Tibial nerve (tissue), 4 donors: ENCODE results near the gene FOXL2NB. TPM values are rescaled to one million over a fixed set of nuclear protein-coding genes. Genes with fewer than 3 reads are reported as not detected.

ENCODE experiments used
- DNase-seq, 2 donors: peaks; one replicate each; pipeline ENCODE4 v3.0.0-alpha.2; 2019; ENCODE audit warnings: low spot score in 2 of 2
- H3K27ac ChIP-seq, 4 donors: fragments of 200-600 bp; sonication (generic) in 3 of 4; one replicate each; pipeline ENCODE4 v1.5.1; 2017 to 2019; ENCODE audit warnings: mild to moderate bottlenecking in 1 of 4
- H3K27me3 ChIP-seq, 2 donors: fragments of 200-600 bp; sonication (generic) in 1 of 2; one replicate each; pipeline versions ENCODE4 v1.5.1 to v1.6.0; 2017 to 2019
- H3K36me3 ChIP-seq, 3 donors: fragments of 200-600 bp; sonication (generic); one replicate each; pipeline ENCODE4 v1.5.1; 2018 to 2019
- H3K4me1 ChIP-seq, 4 donors: fragments of 200-600 bp; sonication (generic) in 3 of 4; one replicate each; pipeline ENCODE4 v1.5.1; 2017 to 2019
- H3K4me3 ChIP-seq, 4 donors: fragments of 200-600 bp; sonication (generic) in 3 of 4; one replicate each; pipeline ENCODE4 v1.5.1; 2017 to 2019; ENCODE audit warnings: mild to moderate bottlenecking in 1 of 4, moderate library complexity in 1 of 4
- H3K9me3 ChIP-seq, 4 donors: fragments of 200-600 bp; sonication (generic) in 3 of 4; one replicate each; pipeline ENCODE4 v1.5.1; 2017 to 2019
- EP300 ChIP-seq, 2 donors: sonication (generic); formaldehyde crosslinking; IDR thresholded peaks; one replicate each; pipeline ENCODE4 v1.6.1; 2017; ENCODE audit warnings: antibody characterized with exemption in 2 of 2, mild to moderate bottlenecking in 1 of 2
- POLR2A ChIP-seq, 2 donors: fragments of 450-650 bp; IDR thresholded peaks; one replicate each; pipeline ENCODE4 v1.6.1; 2017; ENCODE audit warnings: antibody characterized with exemption in 2 of 2, mild to moderate bottlenecking in 2 of 2, moderate library complexity in 2 of 2
- WGBS, 2 donors: methylation state at CpG; one replicate each; pipeline ENCODE4 v1.1.5; 2018; 5-methylcytosine and 5-hydroxymethylcytosine counted together
- total RNA-seq, 4 donors: library from RNA; depleted of rRNA; stranded (reverse); fragments of >200 nt; gene quantifications; one replicate each; pipeline ENCODE4 v1.1.0, GENCODE V29; 2016
- TF ChIP-seq, protein P1 (sequence below), 5 experiments: fragments of 200-600 bp in 3 of 5; fragments of 450-650 bp in 2 of 5; sonication (generic) in 3 of 5; IDR thresholded peaks; one replicate each; pipeline ENCODE4 v1.5.1; 2016 to 2019; ENCODE audit warnings: antibody characterized with exemption in 5 of 5, mild to moderate bottlenecking in 3 of 5, moderate library complexity in 2 of 5

The FOXL2NB gene
- total RNA-seq, 4 donors from 2014 or later, result not detected

DNA sequence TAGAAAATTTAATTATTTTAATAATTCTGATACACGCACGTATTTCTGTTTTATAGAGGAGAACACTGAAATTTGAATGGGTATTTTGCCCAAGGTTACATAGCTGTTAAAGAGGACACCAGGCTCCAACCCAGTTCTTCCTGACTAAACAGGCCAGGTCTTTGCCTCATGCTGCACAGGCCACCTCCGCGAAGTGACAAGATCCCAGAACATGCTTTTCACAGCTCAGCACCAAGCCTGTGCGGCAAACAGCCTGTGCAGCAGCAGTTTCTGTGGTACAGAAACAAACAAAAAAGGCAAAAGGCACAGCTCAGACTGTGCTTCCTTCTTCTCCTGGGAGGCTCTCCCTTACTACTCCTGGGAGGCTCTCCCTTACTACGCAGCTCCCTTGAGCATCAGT lies 6.6 kb upstream of the FOXL2NB start:
- peaks cover 7 to 100% of the 10 kb centered on the region in 2 donors for H3K27me3 ChIP-seq
- H3K4me1 ChIP-seq, result peaks cover 0 to 68% (median 46%) of the 10 kb centered on the region in 4 donors

DNA sequence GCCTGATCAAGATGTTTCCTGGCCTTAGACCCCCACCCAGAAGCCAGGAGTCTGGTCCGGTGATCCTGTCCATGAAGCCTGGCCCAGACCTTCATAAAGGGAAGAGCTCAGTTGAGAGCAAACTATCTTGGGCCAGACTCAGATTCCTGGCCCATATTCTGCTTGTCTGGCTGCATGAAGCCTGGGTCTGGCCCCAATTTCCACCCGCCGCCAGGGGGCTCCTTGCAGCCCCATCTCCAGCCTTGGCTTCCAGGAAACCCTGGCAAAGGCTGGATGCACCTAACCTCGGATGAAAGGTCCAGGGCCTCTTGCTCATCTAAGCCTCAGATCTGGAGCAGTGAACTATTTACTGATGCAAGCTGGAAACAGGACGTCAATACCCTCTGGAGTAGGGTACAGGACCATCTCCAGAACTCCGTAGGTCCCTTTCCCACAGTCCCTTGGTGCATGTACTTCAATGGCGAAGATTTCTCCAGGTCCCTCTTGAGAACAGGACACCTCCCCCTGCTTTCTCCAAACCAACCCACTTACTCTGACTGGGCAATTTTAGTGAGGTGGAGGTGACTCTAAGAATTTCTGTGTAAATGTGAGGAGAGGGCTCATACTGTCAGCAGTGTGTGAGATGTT lies 5.6 kb upstream of the FOXL2NB start:
- H3K4me1 ChIP-seq, result peaks cover 0 to 70% (median 44%) of the 10 kb centered on the region in 4 donors
- WGBS, 2 donors, result 61 to 63% methylated on average over 7 of the region's 7 CpGs

More for the DNA sequence above, 6.6 kb upstream of the FOXL2NB start:
- Histone ChIP-seq H3K9me3 (no peaks in the 10 kb centered on the region), H3K4me3 (no peak overlapping the region), H3K36me3 (no peaks in the 10 kb centered on the region), H3K27ac (no peak overlapping the region)
- WGBS, 2 donors, result 63 to 72% methylated on average over 6 of the region's 6 CpGs
- TF ChIP-seq POLR2A (IDR thresholded peaks at IDR 0.05), result no peak
- TF ChIP-seq, protein P1, sequence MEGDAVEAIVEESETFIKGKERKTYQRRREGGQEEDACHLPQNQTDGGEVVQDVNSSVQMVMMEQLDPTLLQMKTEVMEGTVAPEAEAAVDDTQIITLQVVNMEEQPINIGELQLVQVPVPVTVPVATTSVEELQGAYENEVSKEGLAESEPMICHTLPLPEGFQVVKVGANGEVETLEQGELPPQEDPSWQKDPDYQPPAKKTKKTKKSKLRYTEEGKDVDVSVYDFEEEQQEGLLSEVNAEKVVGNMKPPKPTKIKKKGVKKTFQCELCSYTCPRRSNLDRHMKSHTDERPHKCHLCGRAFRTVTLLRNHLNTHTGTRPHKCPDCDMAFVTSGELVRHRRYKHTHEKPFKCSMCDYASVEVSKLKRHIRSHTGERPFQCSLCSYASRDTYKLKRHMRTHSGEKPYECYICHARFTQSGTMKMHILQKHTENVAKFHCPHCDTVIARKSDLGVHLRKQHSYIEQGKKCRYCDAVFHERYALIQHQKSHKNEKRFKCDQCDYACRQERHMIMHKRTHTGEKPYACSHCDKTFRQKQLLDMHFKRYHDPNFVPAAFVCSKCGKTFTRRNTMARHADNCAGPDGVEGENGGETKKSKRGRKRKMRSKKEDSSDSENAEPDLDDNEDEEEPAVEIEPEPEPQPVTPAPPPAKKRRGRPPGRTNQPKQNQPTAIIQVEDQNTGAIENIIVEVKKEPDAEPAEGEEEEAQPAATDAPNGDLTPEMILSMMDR (IDR thresholded peaks at IDR 0.05), result no peak
- TF ChIP-seq EP300 (IDR thresholded peaks at IDR 0.05), result no peak
- no peak for DNase-seq

DNA sequence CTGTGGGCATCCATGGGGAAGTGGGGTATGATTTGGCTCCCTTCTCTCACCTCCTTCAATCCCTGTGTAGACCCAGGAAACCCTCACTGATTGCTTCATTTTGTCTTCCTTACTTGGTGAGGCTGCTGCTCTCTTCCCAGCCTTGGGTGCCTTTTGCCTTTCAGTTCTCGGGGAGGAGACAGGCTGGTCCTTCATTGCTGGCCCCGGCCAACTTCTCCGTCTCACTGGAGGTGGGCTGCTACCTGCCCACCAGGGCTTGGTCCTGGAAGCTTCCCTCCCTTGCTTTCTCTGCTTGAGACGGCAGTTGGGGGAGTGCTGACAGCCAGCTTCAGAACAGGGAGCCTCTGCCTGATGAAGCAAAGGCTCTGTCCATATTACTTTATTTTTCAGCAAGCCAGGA lies 4.7 kb upstream of the FOXL2NB start:
- TF ChIP-seq POLR2A (IDR thresholded peaks at IDR 0.05) (no peak), EP300 (IDR thresholded peaks at IDR 0.05) (no peak)
- TF ChIP-seq, protein P1 (IDR thresholded peaks at IDR 0.05), result no peak
- H3K36me3 ChIP-seq, result no peaks in the 10 kb centered on the region
- DNase-seq, result no peak
- H3K4me3 ChIP-seq, result no peak overlapping the region
- peaks cover 7 to 99% of the 10 kb centered on the region in 2 donors for H3K27me3 ChIP-seq
- H3K9me3 ChIP-seq, result no peaks in the 10 kb centered on the region
- peaks cover 0 to 70% (median 44%) of the 10 kb centered on the region in 4 donors for H3K4me1 ChIP-seq
- WGBS, 2 donors, result 57 to 77% methylated on average over 4 of the region's 4 CpGs
- H3K27ac ChIP-seq, result no peak overlapping the region

More for the DNA sequence above, 5.6 kb upstream of the FOXL2NB start:
- H3K27me3 ChIP-seq, result peaks cover 7 to 99% of the 10 kb centered on the region in 2 donors
- no peaks in the 10 kb centered on the region for H3K36me3 ChIP-seq
- TF ChIP-seq EP300 (IDR thresholded peaks at IDR 0.05), result no peak
- TF ChIP-seq POLR2A (IDR thresholded peaks at IDR 0.05), result no peak
- TF ChIP-seq, protein P1 (IDR thresholded peaks at IDR 0.05), result peak in 1 of 5 experiments; percentile 17
- H3K4me3 ChIP-seq, result no peak overlapping the region
- no peaks in the 10 kb centered on the region for H3K9me3 ChIP-seq
- no peak for DNase-seq
- no peak overlapping the region for H3K27ac ChIP-seq

DNA sequence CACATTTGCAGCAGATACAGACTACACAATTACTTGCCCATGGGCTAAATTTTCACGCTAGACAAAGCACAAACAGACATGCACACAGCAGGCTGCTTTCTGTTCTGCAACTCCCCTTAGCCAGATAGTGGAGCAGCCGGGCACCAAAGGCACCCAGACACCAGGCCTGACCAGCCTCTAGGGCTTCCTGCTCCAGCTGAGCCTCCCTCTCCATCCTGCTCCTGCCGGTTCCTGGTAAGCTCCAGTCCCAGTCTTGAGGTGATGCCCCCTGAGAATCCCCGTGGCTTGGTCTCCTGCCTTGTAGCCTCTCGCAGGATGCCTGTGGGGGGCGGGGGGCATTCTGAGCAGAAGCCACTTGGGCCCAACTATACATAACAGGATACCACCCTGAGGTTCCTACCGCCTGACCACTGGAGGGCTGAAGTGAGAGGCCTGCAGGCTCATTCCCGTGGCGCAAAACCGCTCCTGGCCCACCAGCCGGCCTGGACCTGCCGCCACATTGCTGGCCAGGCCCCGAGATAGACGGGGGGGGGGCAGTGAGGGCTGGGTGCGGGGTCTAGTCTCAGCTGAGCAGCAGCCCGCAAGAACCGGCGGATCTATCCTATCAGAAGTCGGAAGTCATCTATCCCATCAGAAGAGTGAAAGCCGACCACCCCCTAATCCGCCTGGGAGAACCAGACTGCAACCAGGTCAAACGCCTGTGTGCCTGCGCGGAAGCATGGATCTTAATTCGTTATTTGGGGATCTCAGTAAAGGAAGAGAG lies 4.0 kb upstream of the FOXL2NB start:
- peak in 1 of 2 donors; percentile 51 for TF ChIP-seq EP300 (IDR thresholded peaks at IDR 0.05)
- TF ChIP-seq POLR2A (IDR thresholded peaks at IDR 0.05), result no peak
- TF ChIP-seq, protein P1 (IDR thresholded peaks at IDR 0.05), result no peak
- H3K36me3 ChIP-seq, result no peaks in the 10 kb centered on the region
- peaks cover 0 to 66% (median 43%) of the 10 kb centered on the region in 4 donors for H3K4me1 ChIP-seq
- H3K9me3 ChIP-seq, result no peaks in the 10 kb centered on the region
- no peak for DNase-seq
- peaks cover 7 to 99% of the 10 kb centered on the region in 2 donors for H3K27me3 ChIP-seq
- H3K4me3 ChIP-seq, result no peak overlapping the region
- H3K27ac ChIP-seq, result no peak overlapping the region
- WGBS, 2 donors, result 21 to 31% methylated on average over 18 to 21 of the region's 25 CpGs
